ENCODE results near the gene POMGNT2. TPM values are rescaled to one million over a fixed set of nuclear protein-coding genes. Genes with fewer than 3 reads are reported as not detected.

Gene POMGNT2
- total RNA-seq, 2 donors from 2014 or later = 28.0 to 33.1 TPM

DNA sequence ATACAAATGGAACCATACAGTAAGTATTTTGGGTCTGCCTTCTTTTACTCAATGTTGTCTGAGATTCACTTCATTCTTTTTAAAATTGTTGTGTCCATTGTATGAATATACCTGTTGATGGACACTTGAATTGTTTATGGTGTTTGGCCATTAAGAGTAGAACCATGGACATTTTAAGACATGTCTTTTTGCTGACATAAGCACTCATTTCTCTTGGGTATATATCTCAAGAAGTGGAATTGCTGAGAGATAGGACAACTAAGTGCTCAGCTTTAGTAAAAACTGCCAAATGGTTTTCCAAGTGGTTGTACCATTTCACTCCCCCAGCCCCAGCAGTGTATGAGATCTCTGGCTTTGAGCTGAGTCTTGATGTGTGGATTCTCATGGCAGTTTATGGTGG lies 28.2 kb downstream of the POMGNT2 start:
- peaks cover 20% of the 10 kb centered on the region for H3K36me3 ChIP-seq
- no peak overlapping the region for H3K4me3 ChIP-seq
- DNase-seq (ENCODE audit: low spot score) = no peak
- TF ChIP-seq, protein P1, sequence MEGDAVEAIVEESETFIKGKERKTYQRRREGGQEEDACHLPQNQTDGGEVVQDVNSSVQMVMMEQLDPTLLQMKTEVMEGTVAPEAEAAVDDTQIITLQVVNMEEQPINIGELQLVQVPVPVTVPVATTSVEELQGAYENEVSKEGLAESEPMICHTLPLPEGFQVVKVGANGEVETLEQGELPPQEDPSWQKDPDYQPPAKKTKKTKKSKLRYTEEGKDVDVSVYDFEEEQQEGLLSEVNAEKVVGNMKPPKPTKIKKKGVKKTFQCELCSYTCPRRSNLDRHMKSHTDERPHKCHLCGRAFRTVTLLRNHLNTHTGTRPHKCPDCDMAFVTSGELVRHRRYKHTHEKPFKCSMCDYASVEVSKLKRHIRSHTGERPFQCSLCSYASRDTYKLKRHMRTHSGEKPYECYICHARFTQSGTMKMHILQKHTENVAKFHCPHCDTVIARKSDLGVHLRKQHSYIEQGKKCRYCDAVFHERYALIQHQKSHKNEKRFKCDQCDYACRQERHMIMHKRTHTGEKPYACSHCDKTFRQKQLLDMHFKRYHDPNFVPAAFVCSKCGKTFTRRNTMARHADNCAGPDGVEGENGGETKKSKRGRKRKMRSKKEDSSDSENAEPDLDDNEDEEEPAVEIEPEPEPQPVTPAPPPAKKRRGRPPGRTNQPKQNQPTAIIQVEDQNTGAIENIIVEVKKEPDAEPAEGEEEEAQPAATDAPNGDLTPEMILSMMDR (IDR thresholded peaks at IDR 0.05) = no peak
- no peaks in the 10 kb centered on the region for H3K27me3 ChIP-seq
- no peaks in the 10 kb centered on the region for H3K9me3 ChIP-seq
- no peak overlapping the region for H3K27ac ChIP-seq
- H3K4me1 ChIP-seq = no peaks in the 10 kb centered on the region

DNA sequence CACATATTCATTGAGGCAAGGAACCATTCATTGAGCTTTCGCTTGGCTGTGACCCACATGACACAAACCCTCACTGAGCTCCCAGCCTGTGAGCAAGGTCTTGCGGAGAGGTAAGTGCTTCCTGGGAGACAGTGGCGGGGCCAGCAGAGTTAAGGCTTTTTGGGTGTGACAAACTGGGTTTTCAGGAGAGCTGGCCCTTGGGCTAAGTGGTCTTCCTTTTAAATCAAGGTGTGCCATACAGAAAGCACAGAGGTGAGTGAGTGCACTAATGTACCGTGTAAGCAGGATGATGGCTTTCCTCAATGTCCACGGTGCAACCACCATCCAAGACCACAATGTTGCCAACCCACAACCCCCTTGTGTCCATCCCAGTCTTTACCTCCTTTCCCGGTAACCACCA lies 28.6 kb downstream of the POMGNT2 start:
- H3K27ac ChIP-seq = no peak overlapping the region

DNA sequence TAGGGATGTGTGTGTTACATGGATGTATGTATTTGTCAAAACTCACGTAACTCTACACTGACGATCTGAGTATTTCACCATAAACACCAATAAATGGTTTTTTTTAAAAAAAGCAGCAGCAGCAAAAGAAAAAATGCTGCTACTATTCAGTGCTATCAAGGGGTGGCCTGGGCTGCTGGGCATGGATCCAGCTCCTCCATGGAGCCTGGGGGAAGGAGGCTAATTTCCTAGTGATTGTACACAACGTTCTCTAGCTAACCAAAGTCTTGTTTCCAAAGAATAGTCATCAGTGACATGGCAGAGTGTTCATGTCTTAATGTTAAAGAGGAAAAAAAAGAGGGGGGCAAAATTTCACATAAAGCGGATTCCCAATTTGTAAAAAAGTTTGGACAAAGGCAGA lies 29.0 kb downstream of the POMGNT2 start:
- Histone ChIP-seq H3K27ac (no peak overlapping the region), H3K9me3 (no peaks in the 10 kb centered on the region), H3K4me3 (no peak overlapping the region), H3K4me1 (no peaks in the 10 kb centered on the region), H3K27me3 (no peaks in the 10 kb centered on the region), H3K36me3 (peaks cover 20% of the 10 kb centered on the region)
- no peak for DNase-seq (ENCODE audit: low spot score)
- TF ChIP-seq, protein P1 (IDR thresholded peaks at IDR 0.05) = no peak

More for the DNA sequence above, 28.6 kb downstream of the POMGNT2 start:
- no peak overlapping the region for H3K4me3 ChIP-seq
- peaks cover 20% of the 10 kb centered on the region for H3K36me3 ChIP-seq
- H3K27me3 ChIP-seq = no peaks in the 10 kb centered on the region
- H3K9me3 ChIP-seq = no peaks in the 10 kb centered on the region
- H3K4me1 ChIP-seq = no peaks in the 10 kb centered on the region
- TF ChIP-seq, protein P1 (IDR thresholded peaks at IDR 0.05) = no peak
- no peak for DNase-seq (ENCODE audit: low spot score)

DNA sequence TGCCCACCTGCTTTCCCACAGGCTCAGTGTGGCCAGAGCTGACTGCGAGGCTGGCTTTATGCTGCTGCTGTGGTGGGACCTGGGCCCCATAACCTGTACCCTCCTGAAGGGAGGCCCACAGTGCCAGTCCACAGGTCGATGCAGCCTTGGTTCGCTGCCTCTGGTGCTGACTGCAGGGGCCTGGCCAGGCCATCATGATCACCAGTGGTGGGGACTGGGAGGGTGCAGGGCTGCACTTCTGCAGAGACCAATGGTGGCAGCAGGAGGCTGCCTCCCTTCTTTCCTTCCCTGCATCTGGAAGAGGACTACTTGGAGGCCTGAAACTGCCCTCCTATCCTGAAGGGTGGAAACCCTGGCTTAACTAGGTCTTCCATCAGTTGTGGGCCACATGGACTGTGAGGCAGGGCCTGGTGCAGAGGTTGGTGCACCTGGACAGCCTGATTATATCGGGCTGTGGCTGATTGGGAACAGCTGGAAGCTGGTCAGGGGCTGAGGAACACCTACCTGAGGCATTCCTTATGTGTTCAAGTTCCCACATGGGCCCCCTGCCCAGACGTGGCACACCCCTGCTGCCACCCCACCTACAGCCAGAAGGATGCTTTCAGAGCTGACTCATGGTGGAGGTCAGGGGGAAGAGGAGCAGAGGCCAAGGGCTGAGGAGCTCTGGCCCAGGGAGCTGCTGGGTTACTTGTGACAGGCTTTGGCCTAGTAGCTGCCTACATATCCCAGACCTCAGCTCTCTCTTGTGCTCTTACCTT lies 29.8 kb downstream of the POMGNT2 start:
- no peak overlapping the region for H3K27ac ChIP-seq
- TF ChIP-seq, protein P1 (IDR thresholded peaks at IDR 0.05) = no peak
- H3K4me1 ChIP-seq = no peaks in the 10 kb centered on the region
- no peaks in the 10 kb centered on the region for H3K27me3 ChIP-seq
- no peaks in the 10 kb centered on the region for H3K9me3 ChIP-seq
- peaks cover 18% of the 10 kb centered on the region for H3K36me3 ChIP-seq
- no peak for DNase-seq (ENCODE audit: low spot score)
- no peak overlapping the region for H3K4me3 ChIP-seq

DNA sequence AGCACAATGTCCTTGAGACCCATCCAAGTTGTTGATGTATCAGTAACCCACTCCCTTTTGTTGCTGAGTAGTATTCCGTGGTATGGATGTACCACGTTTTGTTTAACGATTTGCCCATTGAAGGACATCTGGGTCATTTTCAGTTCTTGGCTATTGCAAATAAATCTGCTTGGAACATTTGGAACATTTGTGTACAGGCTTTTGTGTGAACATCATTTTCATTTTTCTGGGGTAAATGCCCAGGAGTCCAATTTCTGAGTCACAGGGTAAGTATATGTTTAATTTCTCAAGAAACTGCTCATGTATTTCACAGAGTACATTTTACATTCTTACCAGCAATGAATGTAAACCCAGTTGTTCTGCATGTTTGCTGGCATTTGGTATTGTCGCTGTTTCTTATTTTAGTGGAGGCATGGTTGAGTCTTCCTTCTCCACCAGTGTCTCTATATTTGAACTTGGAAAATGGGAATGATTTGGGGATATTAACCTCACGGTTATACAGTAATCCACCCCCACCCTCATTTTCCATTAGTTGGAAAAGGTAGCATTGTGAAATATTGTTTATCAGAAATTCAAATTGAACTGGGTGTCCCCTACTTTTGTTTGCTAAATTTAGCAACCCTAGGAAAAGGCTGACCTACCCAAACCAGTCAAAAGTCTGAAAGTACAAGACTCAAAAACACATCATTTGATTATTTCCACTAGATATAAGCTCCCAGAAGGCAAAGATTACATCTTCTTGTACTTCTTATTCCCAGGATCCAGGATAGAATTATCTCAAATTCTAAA lies 30.8 kb downstream of the POMGNT2 start:
- TF ChIP-seq, protein P1 (IDR thresholded peaks at IDR 0.05) = no peak
- Histone ChIP-seq H3K4me3 (no peak overlapping the region), H3K27ac (no peak overlapping the region), H3K9me3 (no peaks in the 10 kb centered on the region), H3K4me1 (no peaks in the 10 kb centered on the region), H3K27me3 (no peaks in the 10 kb centered on the region), H3K36me3 (peaks cover 8% of the 10 kb centered on the region)
- DNase-seq (ENCODE audit: low spot score) = no peak

All from right atrium auricular region (tissue), 2 donors.